HG02763 (cell line): ENCODE results near the gene BSDC1.
"Not testable (repeated sequence)": the region's sequence is repeated elsewhere in the genome, so short reads cannot be mapped to it uniquely, and the experiment has no call there.

Experiments
- ATAC-seq: cut with Tn5 transposase; IDR thresholded peaks from one replicate; pipeline ENCODE4 v1.9.1; 2021; ENCODE audit warnings: mild to moderate bottlenecking, moderate library complexity; ENCODE audit not compliant: unreplicated experiment

BSDC1 gene

GRCh38 chr1:32394141-32394889, at the start of gene BSDC1:
TSS of gene BSDC1 (minus strand) at chr1:32394441. CDS start at chr1:32394414, 27 bp downstream.
- peak; percentile 96 for ATAC-seq

- ATAC-seq = not testable (repeated sequence)
Measured at GRCh38 chr1:32441467-32441866, 47.2 kb upstream of the BSDC1 start.

- not testable (repeated sequence) for ATAC-seq
Measured at GRCh38 chr1:32438777-32439176, 44.5 kb upstream of the BSDC1 start.

GRCh38 chr1:32438136-32438535, 43.9 kb upstream of the BSDC1 start:
- ATAC-seq = no peak

GRCh38 chr1:32431736-32432400, 37.6 kb upstream of the BSDC1 start:
- no peak for ATAC-seq

- ATAC-seq = no peak
Measured at GRCh38 chr1:32427264-32427963, 33.2 kb upstream of the BSDC1 start.

- ATAC-seq = no peak
Measured at GRCh38 chr1:32426489-32427255, 32.4 kb upstream of the BSDC1 start.

GRCh38 chr1:32421775-32422174, 27.5 kb upstream of the BSDC1 start:
- no peak for ATAC-seq

- ATAC-seq = no peak
Measured at GRCh38 chr1:32414186-32414886, 20.1 kb upstream of the BSDC1 start.

GRCh38 chr1:32413507-32414185, 19.4 kb upstream of the BSDC1 start:
- ATAC-seq = no peak

- ATAC-seq = no peak
Measured at GRCh38 chr1:32411261-32411660, 17.0 kb upstream of the BSDC1 start.

- no peak for ATAC-seq
Measured at GRCh38 chr1:32406629-32407111, 12.4 kb upstream of the BSDC1 start.

- ATAC-seq = no peak
Measured at GRCh38 chr1:32405672-32406467, 11.6 kb upstream of the BSDC1 start.

GRCh38 chr1:32404946-32405345, 10.7 kb upstream of the BSDC1 start:
- ATAC-seq = no peak

GRCh38 chr1:32400876-32401631, 6.8 kb upstream of the BSDC1 start:
- ATAC-seq = no peak

- ATAC-seq = no peak
Measured at GRCh38 chr1:32399843-32400242, 5.6 kb upstream of the BSDC1 start.

GRCh38 chr1:32398401-32398800, 4.2 kb upstream of the BSDC1 start:
- no peak for ATAC-seq

GRCh38 chr1:32396524-32396923, 2.3 kb upstream of the BSDC1 start:
- ATAC-seq = not testable (repeated sequence)
